ENCODE measurements around the gene SLC39A1. TPM values are rescaled to one million over a fixed set of nuclear protein-coding genes. Genes with fewer than 3 reads are reported as not detected.
"Not testable (repeated sequence)": the region's sequence is repeated elsewhere in the genome, so short reads cannot be mapped to it uniquely, and the experiment has no call there.

Gene SLC39A1
- polyA plus RNA-seq, 1 of the 3 experiments (the other 2 are of a cell fraction) = 89.6 TPM

DNA sequence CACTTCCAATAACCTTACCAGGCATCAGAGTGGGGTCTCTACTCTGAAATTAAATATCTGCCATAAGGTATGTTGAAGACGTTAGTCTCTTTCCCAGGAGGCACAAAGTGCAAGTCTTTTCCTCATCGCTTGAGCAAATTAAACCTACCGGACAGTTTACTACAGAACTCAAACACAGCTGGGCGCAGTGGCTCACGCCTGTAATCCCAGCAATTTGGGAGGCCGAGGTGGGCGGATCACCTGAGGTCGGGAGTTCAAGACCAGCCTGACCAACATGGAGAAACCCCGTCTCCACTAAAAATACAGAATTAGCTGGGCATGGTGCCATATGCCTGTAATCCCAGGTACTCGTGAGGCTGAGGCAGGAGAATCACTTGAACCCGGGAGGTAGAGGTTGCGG, 15.8 kb upstream of the SLC39A1 start:
- H3K27me3 ChIP-seq (ENCODE audit: insufficient read depth); H2AFZ ChIP-seq (ENCODE audit: low read depth); H3K9me3 ChIP-seq; DNase-seq; H3K9ac ChIP-seq; H3K4me3 ChIP-seq (ENCODE audit: low read depth in 2 of 2, low read length in 1 of 2); H3K9me2 ChIP-seq; H3K4me2 ChIP-seq; H4K20me1 ChIP-seq (ENCODE audit: insufficient read depth); H3K27ac ChIP-seq (ENCODE audit: low read depth in 2 of 2, low read length in 1 of 2): not testable (repeated sequence)
- H3K36me3 ChIP-seq (replicated peaks in 1 of 2; ENCODE audit: control insufficient read depth in 1 of 2, insufficient read depth in 2 of 2, low read length in 1 of 2) = peaks cover 29 to 51% of the 10 kb centered on the region in 2 experiments
- H3K79me2 ChIP-seq (ENCODE audit: insufficient read depth) = peaks cover 32% of the 10 kb centered on the region
- ChIA-PET CTCF (interaction anchor here (1.0 to 8.9 kb wide), 5 partner anchors 7 to 182 kb away, joined by 3 to 68 read pairs (median 11); partner anchors contain the start of genes CREB3L4, DENND4B and RAB13), POLR2A (interaction anchor here (0.8 to 6.6 kb wide), 3 partner anchors 12 to 14 kb away, joined by 3 to 69 read pairs (median 59); partner anchors contain the start of genes CREB3L4 and RPS27)
- 94% methylated on average over 12 of the region's 12 CpGs for WGBS (ENCODE audit: low lambda C conversion rate)
- H3F3A ChIP-seq (replicated peaks; ENCODE audit: insufficient read depth) = peaks cover 21% of the 10 kb centered on the region
- H3K4me1 ChIP-seq (ENCODE audit: control insufficient read depth in 1 of 2, insufficient read depth in 2 of 2, low read depth in 1 of 2, low read length in 1 of 2) = peaks cover 5 to 16% of the 10 kb centered on the region in 2 experiments; a peak in 3 of 4 replicates

- peak overlapping the region; percentile 96 for H3K4me2 ChIP-seq
- H3K9me3 ChIP-seq = no peaks in the 10 kb centered on the region
- TF ChIP-seq MAX (IDR thresholded peaks at IDR 0.05; ENCODE audit: low read depth) (no peak), JUND (IDR thresholded peaks at IDR 0.05) (no peak), NFIC (IDR thresholded peaks at IDR 0.05; ENCODE audit: borderline replicate concordance) (no peak), RXRA (IDR thresholded peaks at IDR 0.05; ENCODE audit: borderline replicate concordance, low read depth) (no peak), ELF1 (IDR thresholded peaks at IDR 0.05) (no peak), YY1 (IDR thresholded peaks at IDR 0.05; ENCODE audit: low read depth) (no peak), GABPA (IDR thresholded peaks at IDR 0.05; ENCODE audit: low read depth) (no peak), TEAD4 (IDR thresholded peaks at IDR 0.05; ENCODE audit: borderline replicate concordance, insufficient read depth) (no peak), FOXM1 (IDR thresholded peaks at IDR 0.05; ENCODE audit: low read depth) (no peak)
- TF ChIP-seq, protein P1, sequence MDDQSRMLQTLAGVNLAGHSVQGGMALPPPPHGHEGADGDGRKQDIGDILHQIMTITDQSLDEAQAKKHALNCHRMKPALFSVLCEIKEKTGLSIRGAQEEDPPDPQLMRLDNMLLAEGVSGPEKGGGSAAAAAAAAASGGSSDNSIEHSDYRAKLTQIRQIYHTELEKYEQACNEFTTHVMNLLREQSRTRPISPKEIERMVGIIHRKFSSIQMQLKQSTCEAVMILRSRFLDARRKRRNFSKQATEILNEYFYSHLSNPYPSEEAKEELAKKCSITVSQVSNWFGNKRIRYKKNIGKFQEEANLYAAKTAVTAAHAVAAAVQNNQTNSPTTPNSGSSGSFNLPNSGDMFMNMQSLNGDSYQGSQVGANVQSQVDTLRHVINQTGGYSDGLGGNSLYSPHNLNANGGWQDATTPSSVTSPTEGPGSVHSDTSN (IDR thresholded peaks at IDR 0.05) = no peak
- TF ChIP-seq, protein P2, sequence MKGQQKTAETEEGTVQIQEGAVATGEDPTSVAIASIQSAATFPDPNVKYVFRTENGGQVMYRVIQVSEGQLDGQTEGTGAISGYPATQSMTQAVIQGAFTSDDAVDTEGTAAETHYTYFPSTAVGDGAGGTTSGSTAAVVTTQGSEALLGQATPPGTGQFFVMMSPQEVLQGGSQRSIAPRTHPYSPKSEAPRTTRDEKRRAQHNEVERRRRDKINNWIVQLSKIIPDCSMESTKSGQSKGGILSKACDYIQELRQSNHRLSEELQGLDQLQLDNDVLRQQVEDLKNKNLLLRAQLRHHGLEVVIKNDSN (IDR thresholded peaks at IDR 0.05; ENCODE audit: borderline replicate concordance, low read depth) = no peak
- TF ChIP-seq, protein P3, sequence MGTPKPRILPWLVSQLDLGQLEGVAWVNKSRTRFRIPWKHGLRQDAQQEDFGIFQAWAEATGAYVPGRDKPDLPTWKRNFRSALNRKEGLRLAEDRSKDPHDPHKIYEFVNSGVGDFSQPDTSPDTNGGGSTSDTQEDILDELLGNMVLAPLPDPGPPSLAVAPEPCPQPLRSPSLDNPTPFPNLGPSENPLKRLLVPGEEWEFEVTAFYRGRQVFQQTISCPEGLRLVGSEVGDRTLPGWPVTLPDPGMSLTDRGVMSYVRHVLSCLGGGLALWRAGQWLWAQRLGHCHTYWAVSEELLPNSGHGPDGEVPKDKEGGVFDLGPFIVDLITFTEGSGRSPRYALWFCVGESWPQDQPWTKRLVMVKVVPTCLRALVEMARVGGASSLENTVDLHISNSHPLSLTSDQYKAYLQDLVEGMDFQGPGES (IDR thresholded peaks at IDR 0.05; ENCODE audit: low read depth, low read length) = no peak
- H3K27me3 ChIP-seq (ENCODE audit: insufficient read depth) = no peaks in the 10 kb centered on the region
- H4K20me1 ChIP-seq (ENCODE audit: insufficient read depth) = no peaks in the 10 kb centered on the region
- H3K36me3 ChIP-seq (replicated peaks in 1 of 2; ENCODE audit: control insufficient read depth in 1 of 2, insufficient read depth in 2 of 2, low read length in 1 of 2) = peaks cover 34 to 49% of the 10 kb centered on the region in 2 experiments
- H3K9me2 ChIP-seq = no peaks in the 10 kb centered on the region
- 82% methylated on average over 9 of the region's 9 CpGs for WGBS (ENCODE audit: low lambda C conversion rate)
- H3K79me2 ChIP-seq (ENCODE audit: insufficient read depth) = peaks cover 26% of the 10 kb centered on the region
- H3K4me3 ChIP-seq (ENCODE audit: low read depth in 2 of 2, low read length in 1 of 2) = peak overlapping the region; percentile 92 to 95
- DNase-seq = no peak
- H2AFZ ChIP-seq (ENCODE audit: low read depth) = no peak overlapping the region
- ChIA-PET POLR2A (interaction anchor here (0.8 to 6.6 kb wide), 7 partner anchors 8 to 195 kb away, joined by 3 to 69 read pairs (median 7); partner anchors contain the start of genes CREB3L4, RAB13, RPS27 and SLC39A1), CTCF (interaction anchor here (0.8 to 8.9 kb wide), 9 partner anchors 7 to 181 kb away, joined by 3 to 68 read pairs (median 7); partner anchors contain the start of genes CREB3L4, DENND4B, RAB13 and SLC39A1)
- H3K4me1 ChIP-seq (ENCODE audit: control insufficient read depth in 1 of 2, insufficient read depth in 2 of 2, low read depth in 1 of 2, low read length in 1 of 2) = peaks cover 5 to 16% of the 10 kb centered on the region in 2 experiments; a peak in 2 of 4 replicates
- peak overlapping the region; percentile 83; the same call in 1 of the 2 replicates for H3K9ac ChIP-seq
- H3F3A ChIP-seq (replicated peaks; ENCODE audit: insufficient read depth) = peaks cover 21% of the 10 kb centered on the region
- peak overlapping the region; percentile 63 to 91; a peak in 3 of 4 replicates for H3K27ac ChIP-seq (ENCODE audit: low read depth in 2 of 2, low read length in 1 of 2)
Observed at GRCh38 chr1:153978274-153978909, 15.1 kb upstream of the SLC39A1 start.

All from SK-N-SH (cell line).